ENCODE data around the gene MAT2B. TPM values are rescaled to one million over a fixed set of nuclear protein-coding genes. Genes with fewer than 3 reads are reported as not detected.
A peak's percentile ranks its signal among the peaks of the same experiment; 100 is the strongest.

The MAT2B gene
- total and polyA plus RNA-seq, 2 of the 13 experiments (the other 11 are each of a cell fraction or from before 2014, with no cell fraction given): 20.2 to 37.1 TPM

DNA sequence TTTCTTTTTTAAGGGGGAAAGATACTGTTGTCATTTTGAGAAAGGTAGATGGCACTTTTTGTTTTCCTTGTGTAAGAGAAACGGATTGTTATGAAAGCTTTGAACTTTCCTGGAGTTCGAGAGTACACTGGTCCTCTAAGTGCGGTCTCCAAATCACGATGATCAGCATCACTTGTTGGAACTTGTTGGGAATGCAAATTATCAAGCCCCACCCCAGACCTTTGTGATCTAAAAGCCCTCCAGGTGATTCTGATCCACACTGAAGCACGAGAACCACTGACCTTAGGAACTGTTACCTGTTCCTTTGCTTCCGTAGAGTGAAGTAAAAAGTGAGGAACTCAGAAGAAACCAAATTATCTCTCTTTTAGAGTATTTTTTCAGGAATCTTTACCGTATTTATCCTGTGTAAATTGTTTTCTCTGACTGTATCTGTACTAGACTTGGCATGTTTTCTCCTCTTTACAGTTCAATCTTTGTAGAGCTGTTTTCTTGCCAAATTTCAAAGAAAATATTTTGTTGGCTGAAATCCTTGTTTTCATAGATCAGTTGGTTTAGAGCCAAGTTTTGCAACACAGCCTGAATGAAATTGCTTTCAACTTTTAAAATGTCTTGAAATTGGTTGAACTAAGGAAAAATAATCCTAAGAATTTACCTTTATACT, 4.0 kb downstream of the MAT2B start (continued):
- TF ChIP-seq, protein P1, sequence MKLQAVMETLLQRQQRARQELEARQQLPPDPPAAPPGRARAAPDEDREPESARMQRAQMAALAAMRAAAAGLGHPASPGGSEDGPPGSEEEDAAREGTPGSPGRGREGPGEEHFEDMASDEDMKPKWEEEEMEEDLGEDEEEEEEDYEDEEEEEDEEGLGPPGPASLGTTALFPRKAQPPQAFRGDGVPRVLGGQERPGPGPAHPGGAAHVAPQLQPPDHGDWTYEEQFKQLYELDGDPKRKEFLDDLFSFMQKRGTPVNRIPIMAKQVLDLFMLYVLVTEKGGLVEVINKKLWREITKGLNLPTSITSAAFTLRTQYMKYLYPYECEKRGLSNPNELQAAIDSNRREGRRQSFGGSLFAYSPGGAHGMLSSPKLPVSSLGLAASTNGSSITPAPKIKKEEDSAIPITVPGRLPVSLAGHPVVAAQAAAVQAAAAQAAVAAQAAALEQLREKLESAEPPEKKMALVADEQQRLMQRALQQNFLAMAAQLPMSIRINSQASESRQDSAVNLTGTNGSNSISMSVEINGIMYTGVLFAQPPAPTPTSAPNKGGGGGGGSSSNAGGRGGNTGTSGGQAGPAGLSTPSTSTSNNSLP (IDR thresholded peaks at IDR 0.05; ENCODE audit: low read depth, low read length): peak; percentile 12; the same call in 1 of the 2 replicates
- TF ChIP-seq, protein P2, sequence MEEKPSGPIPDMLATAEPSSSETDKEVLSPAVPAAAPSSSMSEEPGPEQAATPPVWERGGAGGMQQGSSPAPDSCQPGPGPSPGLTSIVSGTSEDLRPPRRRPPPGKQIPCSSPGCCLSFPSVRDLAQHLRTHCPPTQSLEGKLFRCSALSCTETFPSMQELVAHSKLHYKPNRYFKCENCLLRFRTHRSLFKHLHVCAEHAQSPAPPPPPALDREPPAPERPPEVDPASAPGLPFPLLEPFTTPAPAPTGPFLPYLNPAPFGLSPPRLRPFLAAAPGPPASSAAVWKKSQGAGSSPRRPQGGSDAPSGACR (CRISPR knock-in tag; IDR thresholded peaks at IDR 0.05): no peak
- TF ChIP-seq ZNF782 (CRISPR knock-in tag; IDR thresholded peaks at IDR 0.05; ENCODE audit: borderline replicate concordance): no peak
- TF ChIP-seq, protein P3, sequence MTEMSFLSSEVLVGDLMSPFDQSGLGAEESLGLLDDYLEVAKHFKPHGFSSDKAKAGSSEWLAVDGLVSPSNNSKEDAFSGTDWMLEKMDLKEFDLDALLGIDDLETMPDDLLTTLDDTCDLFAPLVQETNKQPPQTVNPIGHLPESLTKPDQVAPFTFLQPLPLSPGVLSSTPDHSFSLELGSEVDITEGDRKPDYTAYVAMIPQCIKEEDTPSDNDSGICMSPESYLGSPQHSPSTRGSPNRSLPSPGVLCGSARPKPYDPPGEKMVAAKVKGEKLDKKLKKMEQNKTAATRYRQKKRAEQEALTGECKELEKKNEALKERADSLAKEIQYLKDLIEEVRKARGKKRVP (CRISPR knock-in tag; IDR thresholded peaks at IDR 0.05): no peak
- TF ChIP-seq, protein P4, sequence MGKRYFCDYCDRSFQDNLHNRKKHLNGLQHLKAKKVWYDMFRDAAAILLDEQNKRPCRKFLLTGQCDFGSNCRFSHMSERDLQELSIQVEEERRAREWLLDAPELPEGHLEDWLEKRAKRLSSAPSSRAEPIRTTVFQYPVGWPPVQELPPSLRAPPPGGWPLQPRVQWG (CRISPR knock-in tag; IDR thresholded peaks at IDR 0.05; ENCODE audit: borderline replicate concordance, low read depth): no peak
- TF ChIP-seq, protein P5, sequence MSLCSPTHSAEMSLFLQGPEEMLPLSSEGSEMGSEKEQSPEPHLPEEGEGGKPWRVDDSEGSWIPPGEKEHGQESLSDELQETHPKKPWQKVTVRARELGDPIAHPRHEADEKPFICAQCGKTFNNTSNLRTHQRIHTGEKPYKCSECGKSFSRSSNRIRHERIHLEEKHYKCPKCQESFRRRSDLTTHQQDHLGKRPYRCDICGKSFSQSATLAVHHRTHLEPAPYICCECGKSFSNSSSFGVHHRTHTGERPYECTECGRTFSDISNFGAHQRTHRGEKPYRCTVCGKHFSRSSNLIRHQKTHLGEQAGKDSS (CRISPR knock-in tag; IDR thresholded peaks at IDR 0.05; ENCODE audit: borderline replicate concordance, low read depth): no peak
- TF ChIP-seq NR1H2 (CRISPR knock-in tag; IDR thresholded peaks at IDR 0.05; ENCODE audit: borderline replicate concordance, low read depth): no peak
- peak; percentile 17; the same call in 1 of the 2 replicates for TF ChIP-seq KMT2B (CRISPR knock-in tag; IDR thresholded peaks at IDR 0.05)
- 0 out of 2 replicates have a peak, but pooled peaks have one; percentile 28 for TF ChIP-seq HNF4A (CRISPR knock-in tag; IDR thresholded peaks at IDR 0.05)
- TF ChIP-seq BCL6 (CRISPR knock-in tag; IDR thresholded peaks at IDR 0.05): peak; percentile 52
- TF ChIP-seq ZNF335 (CRISPR knock-in tag; IDR thresholded peaks at IDR 0.05): no peak
- TF ChIP-seq CBX2 (IDR thresholded peaks at IDR 0.05; ENCODE audit: low read depth, low read length): no peak
- TF ChIP-seq CBX2 (CRISPR knock-in tag; IDR thresholded peaks at IDR 0.05; ENCODE audit: low read depth): no peak
- peak; percentile 20; the same call in 1 of the 2 replicates for TF ChIP-seq NCOR1 (IDR thresholded peaks at IDR 0.05; ENCODE audit: borderline replicate concordance, low read length)
- TF ChIP-seq ZNF432 (CRISPR knock-in tag; IDR thresholded peaks at IDR 0.05; ENCODE audit: borderline replicate concordance): no peak
- TF ChIP-seq GZF1 (CRISPR knock-in tag; IDR thresholded peaks at IDR 0.05): peak; percentile 94
- no peak for TF ChIP-seq ATF1 (CRISPR knock-in tag; IDR thresholded peaks at IDR 0.05)
- TF ChIP-seq, protein P6, sequence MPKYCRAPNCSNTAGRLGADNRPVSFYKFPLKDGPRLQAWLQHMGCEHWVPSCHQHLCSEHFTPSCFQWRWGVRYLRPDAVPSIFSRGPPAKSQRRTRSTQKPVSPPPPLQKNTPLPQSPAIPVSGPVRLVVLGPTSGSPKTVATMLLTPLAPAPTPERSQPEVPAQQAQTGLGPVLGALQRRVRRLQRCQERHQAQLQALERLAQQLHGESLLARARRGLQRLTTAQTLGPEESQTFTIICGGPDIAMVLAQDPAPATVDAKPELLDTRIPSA (CRISPR knock-in tag; IDR thresholded peaks at IDR 0.05; ENCODE audit: borderline replicate concordance): no peak
- TF ChIP-seq ZNF569 (CRISPR knock-in tag; IDR thresholded peaks at IDR 0.05; ENCODE audit: borderline replicate concordance): no peak
- TF ChIP-seq SOX13 (IDR thresholded peaks at IDR 0.05): no peak
- peak in 1 of 2 experiments; percentile 13; a peak in 1 of 4 replicates for TF ChIP-seq SOX13 (CRISPR knock-in tag; conservative IDR thresholded peaks at IDR 0.05 in 1 of 2, IDR thresholded peaks at IDR 0.05 in 1 of 2)
- TF ChIP-seq ZFP62 (CRISPR knock-in tag; IDR thresholded peaks at IDR 0.05): no peak
- TF ChIP-seq CEBPB (IDR thresholded peaks at IDR 0.05; ENCODE audit: borderline replicate concordance, low read depth, low read length): peak; percentile 38; the same call in 1 of the 2 replicates
